Panc1 (cell line): Measurements from ENCODE around the gene OTOA. TPM values are rescaled to one million over a fixed set of nuclear protein-coding genes. Genes with fewer than 3 reads are reported as not detected.
"Not testable (repeated sequence)": the region's sequence is repeated elsewhere in the genome, so short reads cannot be mapped to it uniquely, and the experiment has no call there.

Experiments
- ATAC-seq: fragments of 200-7000 bp; cut with Tn5 transposase; 2 replicates; pipeline ENCODE4 v1.9.1; 2020; ENCODE audit warnings: mild to moderate bottlenecking, moderate library complexity
- BruUV-seq: library from RNA; stranded (reverse); fragments of 400-500 nt; replicated peaks from 2 replicates; lab custom pipeline; 2021; lab: Mats Ljungman, UMichigan
- CTCF ChIA-PET: fragments of 300-600 bp; sonication (Branson Sonifier 250); formaldehyde crosslinking; loops from one replicate; lab custom pipeline; 2022; ENCODE audit warnings: antibody characterized with exemption; lab: Charles Lee
- POLR2A ChIA-PET: fragments of 300-600 bp; sonication (Branson Sonifier 250); formaldehyde crosslinking; loops from one replicate; lab custom pipeline; 2022; ENCODE audit warnings: antibody characterized with exemption; lab: Charles Lee
- DNase-seq: peaks from one replicate; pipeline ENCODE4 v3.0.0-alpha.2; 2010; ENCODE audit warnings: low read depth, low spot score
- H3K27ac ChIP-seq: 2 replicates; pipeline ENCODE4 v1.5.1; 2011; ENCODE audit warnings: mild to moderate bottlenecking, low read length, inconsistent platforms
- H3K27me3 ChIP-seq: fragments of 200-500 bp; sonication (Bioruptor generic); 2 replicates; pipeline ENCODE4 v1.6.0; 2014; ENCODE audit warnings: low read length, inconsistent platforms; ENCODE audit not compliant: control insufficient read depth, insufficient read depth
- H3K36me3 ChIP-seq: fragments of 200-500 bp; sonication (Bioruptor generic); 2 replicates; pipeline ENCODE4 v1.5.1; 2014; ENCODE audit warnings: inconsistent platforms, mild to moderate bottlenecking, low read length, moderate library complexity; ENCODE audit not compliant: control insufficient read depth, insufficient read depth
- H3K4me1 ChIP-seq: 2 replicates; pipeline ENCODE4 v1.5.1; 2011; ENCODE audit warnings: inconsistent platforms, mild to moderate bottlenecking, low read length, moderate library complexity; ENCODE audit not compliant: control insufficient read depth, insufficient read depth
- H3K4me3 ChIP-seq, 2 experiments: 2 replicates each; pipeline ENCODE4 v1.5.1; 2011 to 2012; ENCODE audit warnings: low read depth in 2 of 2, low read length in 2 of 2, mild to moderate bottlenecking in 2 of 2, inconsistent platforms in 1 of 2, moderate library complexity in 1 of 2
- H3K9me3 ChIP-seq: fragments of 200-500 bp; sonication (Bioruptor generic); 2 replicates; pipeline ENCODE4 v1.5.1; 2014; ENCODE audit warnings: low read depth, mild to moderate bottlenecking, inconsistent platforms, low read length, moderate library complexity; ENCODE audit not compliant: control insufficient read depth, insufficient read depth
- POLR2AphosphoS5 ChIP-seq: IDR thresholded peaks from 2 replicates; pipeline ENCODE4 v1.6.1; 2012; ENCODE audit warnings: mild to moderate bottlenecking, low read depth, low read length, moderate library complexity
- SIN3A ChIP-seq: IDR thresholded peaks from 2 replicates; pipeline ENCODE4 v1.6.1; 2012; ENCODE audit warnings: low read depth, mild to moderate bottlenecking, low read length, moderate library complexity, borderline replicate concordance; ENCODE audit not compliant: insufficient read depth
- TCF7L2 ChIP-seq: IDR thresholded peaks from 2 replicates; pipeline ENCODE4 v1.6.1; 2011; ENCODE audit warnings: mild to moderate bottlenecking, low read depth, low read length, inconsistent platforms
- in situ Hi-C: cut with HindIII; loops from 2 replicates; pipeline ENCODE4 v1.10.0; 2016; ENCODE audit warnings: low sequenced_read_pairs, low pct_unique_long_range_greater_than_20kb
- intact Hi-C: fragments of 100-400 bp; cut with micrococcal nuclease; formaldehyde crosslinking; loops from one replicate; pipeline ENCODE4 v1.10.0; 2022; ENCODE audit not compliant: unreplicated experiment
- total RNA-seq: library from RNA; stranded (reverse); gene quantifications from one replicate; pipeline ENCODE4 v1.2.1, GENCODE V29; 2021; ENCODE audit not compliant: unreplicated experiment
- TF ChIP-seq, protein P1 (sequence below): fragments of 450-650 bp; IDR thresholded peaks from 2 replicates; pipeline ENCODE4 v1.5.1; 2017; ENCODE audit warnings: mild to moderate bottlenecking
- TF ChIP-seq, protein P2 (sequence below), 2 experiments: IDR thresholded peaks; 2 replicates each; pipeline ENCODE4 v1.6.1; 2011 to 2012; ENCODE audit warnings: low read depth in 2 of 2, control low read depth in 1 of 2, low read length in 1 of 2, mild to moderate bottlenecking in 1 of 2, moderate library complexity in 1 of 2; ENCODE audit not compliant: insufficient read depth in 1 of 2

The OTOA gene
- total RNA-seq, 1 experiment from 2014 or later = not detected

DNA sequence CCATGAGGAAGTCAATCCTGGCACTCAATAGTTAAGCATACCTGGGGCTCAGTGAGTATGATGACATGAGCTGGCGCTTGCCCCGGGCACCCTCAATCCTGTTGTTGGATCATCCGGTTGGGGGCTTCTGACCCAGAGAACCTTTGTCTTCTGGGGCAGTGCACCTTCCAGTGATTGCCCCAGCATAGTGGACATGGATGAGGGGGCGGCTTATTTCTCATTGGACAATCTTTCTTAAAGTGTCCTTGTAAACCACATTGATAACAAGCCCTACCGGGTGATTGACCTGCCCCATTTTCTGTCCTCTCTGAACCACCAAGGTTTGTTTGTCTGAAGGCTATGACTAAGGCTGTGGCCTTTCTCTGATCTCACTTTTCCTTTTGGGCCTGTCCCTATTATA lies 29.6 kb upstream of the OTOA start:
- intact Hi-C loops = no loop called here
- H3K4me1 ChIP-seq = peaks cover 5% of the 10 kb centered on the region

DNA sequence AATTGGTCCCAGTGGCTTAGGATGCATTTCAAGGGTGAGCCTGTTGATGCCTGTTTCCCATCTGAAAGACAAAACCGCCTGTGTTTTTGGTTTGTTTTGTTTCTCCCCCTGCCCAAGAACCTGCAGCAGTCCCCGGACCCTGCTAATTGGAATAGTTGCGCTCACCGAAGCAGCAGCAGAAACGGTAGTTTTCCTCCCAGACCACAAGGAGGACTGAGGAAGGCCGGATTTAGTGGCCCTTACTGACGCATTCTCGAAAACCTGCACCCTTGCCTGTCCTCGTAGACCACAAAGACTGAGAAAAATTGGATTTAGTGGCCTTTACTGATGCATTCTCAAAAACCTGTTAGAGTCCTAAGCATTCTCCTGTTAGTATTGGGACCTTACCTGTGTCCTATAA lies 28.1 kb upstream of the OTOA start:
- H3K27ac ChIP-seq, H3K9me3 ChIP-seq, H3K4me1 ChIP-seq, DNase-seq, ATAC-seq, CTCF ChIA-PET, BruUV-seq, POLR2A ChIA-PET, H3K4me3 ChIP-seq, H3K36me3 ChIP-seq, H3K27me3 ChIP-seq, in situ Hi-C loops: not testable (repeated sequence)
- intact Hi-C loops = loop anchor here (5.0 kb wide), 1 partner anchor 53 kb away; no protein-coding TSS in a partner anchor

More for the DNA sequence above, 29.6 kb upstream of the OTOA start:
- DNase-seq (no peak), ATAC-seq (no peak)
- no peak overlapping the region for H3K27ac ChIP-seq
- in situ Hi-C loops = no loop called here
- no peaks in the 10 kb centered on the region for H3K27me3 ChIP-seq
- no TSS peak for BruUV-seq
- CTCF ChIA-PET = no interaction called here
- H3K9me3 ChIP-seq = no peaks in the 10 kb centered on the region
- POLR2A ChIA-PET = interaction anchor here (0.6 kb wide), 1 partner anchor 52 kb away, joined by 3 read pairs; no protein-coding TSS in a partner anchor
- H3K4me3 ChIP-seq = no peak overlapping the region
- TF ChIP-seq TCF7L2 (no peak), SIN3A (no peak), POLR2AphosphoS5 (no peak)
- TF ChIP-seq, protein P1, sequence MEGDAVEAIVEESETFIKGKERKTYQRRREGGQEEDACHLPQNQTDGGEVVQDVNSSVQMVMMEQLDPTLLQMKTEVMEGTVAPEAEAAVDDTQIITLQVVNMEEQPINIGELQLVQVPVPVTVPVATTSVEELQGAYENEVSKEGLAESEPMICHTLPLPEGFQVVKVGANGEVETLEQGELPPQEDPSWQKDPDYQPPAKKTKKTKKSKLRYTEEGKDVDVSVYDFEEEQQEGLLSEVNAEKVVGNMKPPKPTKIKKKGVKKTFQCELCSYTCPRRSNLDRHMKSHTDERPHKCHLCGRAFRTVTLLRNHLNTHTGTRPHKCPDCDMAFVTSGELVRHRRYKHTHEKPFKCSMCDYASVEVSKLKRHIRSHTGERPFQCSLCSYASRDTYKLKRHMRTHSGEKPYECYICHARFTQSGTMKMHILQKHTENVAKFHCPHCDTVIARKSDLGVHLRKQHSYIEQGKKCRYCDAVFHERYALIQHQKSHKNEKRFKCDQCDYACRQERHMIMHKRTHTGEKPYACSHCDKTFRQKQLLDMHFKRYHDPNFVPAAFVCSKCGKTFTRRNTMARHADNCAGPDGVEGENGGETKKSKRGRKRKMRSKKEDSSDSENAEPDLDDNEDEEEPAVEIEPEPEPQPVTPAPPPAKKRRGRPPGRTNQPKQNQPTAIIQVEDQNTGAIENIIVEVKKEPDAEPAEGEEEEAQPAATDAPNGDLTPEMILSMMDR = no peak
- TF ChIP-seq, protein P2, sequence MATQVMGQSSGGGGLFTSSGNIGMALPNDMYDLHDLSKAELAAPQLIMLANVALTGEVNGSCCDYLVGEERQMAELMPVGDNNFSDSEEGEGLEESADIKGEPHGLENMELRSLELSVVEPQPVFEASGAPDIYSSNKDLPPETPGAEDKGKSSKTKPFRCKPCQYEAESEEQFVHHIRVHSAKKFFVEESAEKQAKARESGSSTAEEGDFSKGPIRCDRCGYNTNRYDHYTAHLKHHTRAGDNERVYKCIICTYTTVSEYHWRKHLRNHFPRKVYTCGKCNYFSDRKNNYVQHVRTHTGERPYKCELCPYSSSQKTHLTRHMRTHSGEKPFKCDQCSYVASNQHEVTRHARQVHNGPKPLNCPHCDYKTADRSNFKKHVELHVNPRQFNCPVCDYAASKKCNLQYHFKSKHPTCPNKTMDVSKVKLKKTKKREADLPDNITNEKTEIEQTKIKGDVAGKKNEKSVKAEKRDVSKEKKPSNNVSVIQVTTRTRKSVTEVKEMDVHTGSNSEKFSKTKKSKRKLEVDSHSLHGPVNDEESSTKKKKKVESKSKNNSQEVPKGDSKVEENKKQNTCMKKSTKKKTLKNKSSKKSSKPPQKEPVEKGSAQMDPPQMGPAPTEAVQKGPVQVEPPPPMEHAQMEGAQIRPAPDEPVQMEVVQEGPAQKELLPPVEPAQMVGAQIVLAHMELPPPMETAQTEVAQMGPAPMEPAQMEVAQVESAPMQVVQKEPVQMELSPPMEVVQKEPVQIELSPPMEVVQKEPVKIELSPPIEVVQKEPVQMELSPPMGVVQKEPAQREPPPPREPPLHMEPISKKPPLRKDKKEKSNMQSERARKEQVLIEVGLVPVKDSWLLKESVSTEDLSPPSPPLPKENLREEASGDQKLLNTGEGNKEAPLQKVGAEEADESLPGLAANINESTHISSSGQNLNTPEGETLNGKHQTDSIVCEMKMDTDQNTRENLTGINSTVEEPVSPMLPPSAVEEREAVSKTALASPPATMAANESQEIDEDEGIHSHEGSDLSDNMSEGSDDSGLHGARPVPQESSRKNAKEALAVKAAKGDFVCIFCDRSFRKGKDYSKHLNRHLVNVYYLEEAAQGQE (IDR thresholded peaks at IDR 0.05; ENCODE audit: insufficient read depth in 1 of 2, low read depth in 2 of 2, low read length in 1 of 2) = no peak
- no peaks in the 10 kb centered on the region for H3K36me3 ChIP-seq
